Hepatocyte (in vitro differentiated cells): ENCODE measurements around the gene ZMYM4. TPM values are rescaled to one million over a fixed set of nuclear protein-coding genes. Genes with fewer than 3 reads are reported as not detected.

ENCODE experiments used
- DNase-seq: peaks from one replicate; pipeline ENCODE4 v3.0.0-alpha.2; 2016; ENCODE audit warnings: low spot score
- H2AFZ ChIP-seq: fragments of 200-600 bp; sonication (generic); 2 replicates; pipeline ENCODE4 v1.6.0; 2016; ENCODE audit warnings: antibody characterized with exemption, mild to moderate bottlenecking
- H3K27ac ChIP-seq: fragments of 200-600 bp; sonication (generic); 2 replicates; pipeline ENCODE4 v1.5.1; 2016; ENCODE audit warnings: mild to moderate bottlenecking
- H3K27me3 ChIP-seq: fragments of 200-600 bp; sonication (generic); 2 replicates; pipeline ENCODE4 v1.6.1; 2016
- H3K36me3 ChIP-seq: fragments of 200-600 bp; sonication (generic); replicated peaks from 2 replicates; pipeline ENCODE4 v1.5.1; 2016; ENCODE audit warnings: low read depth; ENCODE audit not compliant: insufficient read depth
- H3K4me1 ChIP-seq: fragments of 200-600 bp; sonication (generic); 2 replicates; pipeline ENCODE4 v1.5.1; 2016; ENCODE audit warnings: mild to moderate bottlenecking, moderate library complexity; ENCODE audit not compliant: insufficient read depth
- H3K4me2 ChIP-seq: fragments of 200-600 bp; sonication (generic); 2 replicates; pipeline ENCODE4 v1.6.0; 2016
- H3K4me3 ChIP-seq: fragments of 200-600 bp; sonication (generic); 2 replicates; pipeline ENCODE4 v1.5.1; 2016; ENCODE audit warnings: mild to moderate bottlenecking
- H3K79me2 ChIP-seq: fragments of 200-600 bp; sonication (generic); 2 replicates; pipeline ENCODE4 v1.6.0; 2017; ENCODE audit warnings: mild to moderate bottlenecking
- H3K9me2 ChIP-seq: fragments of 200-600 bp; sonication (generic); replicated peaks from 2 replicates; pipeline ENCODE4 v1.6.0; 2017; ENCODE audit warnings: mild to moderate bottlenecking; ENCODE audit not compliant: insufficient read depth
- H3K9me3 ChIP-seq: fragments of 200-600 bp; sonication (generic); 2 replicates; pipeline ENCODE4 v1.5.1; 2016; ENCODE audit warnings: low read depth, mild to moderate bottlenecking
- H4K20me1 ChIP-seq: fragments of 200-600 bp; sonication (generic); 2 replicates; pipeline ENCODE4 v1.6.0; 2016; ENCODE audit warnings: mild to moderate bottlenecking; ENCODE audit not compliant: insufficient read depth, poor library complexity, severe bottlenecking
- CTCF ChIP-seq: fragments of 200-600 bp; sonication (generic); IDR thresholded peaks from 2 replicates; pipeline ENCODE4 v1.5.1; 2016; ENCODE audit warnings: antibody characterized with exemption, mild to moderate bottlenecking; ENCODE audit not compliant: poor library complexity
- EZH2 ChIP-seq: fragments of 200-600 bp; sonication (generic); IDR thresholded peaks from 2 replicates; pipeline ENCODE4 v1.6.1; 2016; ENCODE audit warnings: antibody characterized with exemption, mild to moderate bottlenecking, borderline replicate concordance
- EZH2phosphoT487 ChIP-seq: fragments of 200-600 bp; sonication (generic); IDR thresholded peaks from one replicate; pipeline ENCODE4 v1.6.1; 2018; ENCODE audit warnings: antibody characterized with exemption, mild to moderate bottlenecking, low read depth, moderate library complexity; ENCODE audit not compliant: unreplicated experiment, severe bottlenecking
- WGBS: methylation state at CpG from one replicate; pipeline ENCODE4 v1.1.6; 2016; ENCODE audit warnings: low lambda C conversion rate; ENCODE audit errors: missing lambda C conversion rate; 5-methylcytosine and 5-hydroxymethylcytosine counted together
- polyA plus RNA-seq: library from polyadenylated mRNA; unstranded; fragments of >200 nt; fragmentation: Nextera tagmentation; extraction: Ambion mirVana; gene quantifications from 2 replicates; pipeline ENCODE4 v1.2.1, GENCODE V29; 2016
- total RNA-seq: library from RNA; depleted of rRNA; stranded (reverse); fragments of >200 nt; gene quantifications from 2 replicates; pipeline ENCODE4 v1.2.3, GENCODE V29; 2014

The ZMYM4 gene
- total and polyA plus RNA-seq, 2 experiments from 2014 or later, result 17.6 to 43.4 TPM

GRCh38 chr1:35359995-35360394, 91.5 kb downstream of the ZMYM4 start:
- Histone ChIP-seq H3K27ac (no peak overlapping the region), H3K79me2 (peaks cover 26% of the 10 kb centered on the region), H3K9me3 (no peaks in the 10 kb centered on the region), H3K27me3 (no peaks in the 10 kb centered on the region), H3K4me3 (no peak overlapping the region), H3K4me2 (no peak overlapping the region), H4K20me1 (no peaks in the 10 kb centered on the region), H2AFZ (no peak overlapping the region), H3K9me2 (no peaks in the 10 kb centered on the region), H3K36me3 (no peaks in the 10 kb centered on the region), H3K4me1 (no peaks in the 10 kb centered on the region)
- no peak for DNase-seq
- no peak for TF ChIP-seq CTCF

GRCh38 chr1:35361638-35362037, 93.1 kb downstream of the ZMYM4 start:
- Histone ChIP-seq H2AFZ (no peak overlapping the region), H3K36me3 (no peaks in the 10 kb centered on the region), H3K9me2 (no peaks in the 10 kb centered on the region), H3K79me2 (peaks cover 19% of the 10 kb centered on the region), H3K4me2 (no peak overlapping the region), H3K4me1 (no peaks in the 10 kb centered on the region), H3K27ac (no peak overlapping the region), H3K9me3 (no peaks in the 10 kb centered on the region), H4K20me1 (no peaks in the 10 kb centered on the region), H3K27me3 (no peaks in the 10 kb centered on the region), H3K4me3 (no peak overlapping the region)
- TF ChIP-seq EZH2phosphoT487 (no peak), EZH2 (no peak), CTCF (no peak)
- WGBS, result 92% methylated on average over 3 of the region's 3 CpGs
- no peak for DNase-seq

GRCh38 chr1:35364741-35365140, 96.2 kb downstream of the ZMYM4 start:
- TF ChIP-seq EZH2phosphoT487 (no peak), EZH2 (no peak), CTCF (no peak)
- H4K20me1 ChIP-seq, result no peaks in the 10 kb centered on the region
- no peaks in the 10 kb centered on the region for H3K9me3 ChIP-seq
- no peak overlapping the region for H3K4me3 ChIP-seq
- H3K4me1 ChIP-seq, result no peaks in the 10 kb centered on the region
- H3K79me2 ChIP-seq, result peaks cover 17% of the 10 kb centered on the region
- no peak overlapping the region for H3K4me2 ChIP-seq
- WGBS, result 95% methylated on average over 3 of the region's 3 CpGs
- no peaks in the 10 kb centered on the region for H3K27me3 ChIP-seq
- H3K36me3 ChIP-seq, result no peaks in the 10 kb centered on the region
- H2AFZ ChIP-seq, result no peak overlapping the region
- no peak for DNase-seq
- H3K27ac ChIP-seq, result no peak overlapping the region
- H3K9me2 ChIP-seq, result no peaks in the 10 kb centered on the region

- Histone ChIP-seq H3K79me2 (peaks cover 18% of the 10 kb centered on the region), H3K27ac (no peak overlapping the region), H2AFZ (no peak overlapping the region), H3K9me2 (no peaks in the 10 kb centered on the region), H3K36me3 (no peaks in the 10 kb centered on the region), H3K9me3 (no peaks in the 10 kb centered on the region), H3K4me2 (no peak overlapping the region), H4K20me1 (no peaks in the 10 kb centered on the region), H3K27me3 (no peaks in the 10 kb centered on the region), H3K4me3 (no peak overlapping the region), H3K4me1 (no peaks in the 10 kb centered on the region)
- no peak for TF ChIP-seq EZH2phosphoT487
- no peak for TF ChIP-seq CTCF
- no peak for TF ChIP-seq EZH2
- WGBS, result 100% methylated on average over 2 of the region's 2 CpGs
- DNase-seq, result no peak
Observed at GRCh38 chr1:35367914-35368313, 99.4 kb downstream of the ZMYM4 start.
